ENCODE data around the gene TSEN15.

The TSEN15 gene

DNA sequence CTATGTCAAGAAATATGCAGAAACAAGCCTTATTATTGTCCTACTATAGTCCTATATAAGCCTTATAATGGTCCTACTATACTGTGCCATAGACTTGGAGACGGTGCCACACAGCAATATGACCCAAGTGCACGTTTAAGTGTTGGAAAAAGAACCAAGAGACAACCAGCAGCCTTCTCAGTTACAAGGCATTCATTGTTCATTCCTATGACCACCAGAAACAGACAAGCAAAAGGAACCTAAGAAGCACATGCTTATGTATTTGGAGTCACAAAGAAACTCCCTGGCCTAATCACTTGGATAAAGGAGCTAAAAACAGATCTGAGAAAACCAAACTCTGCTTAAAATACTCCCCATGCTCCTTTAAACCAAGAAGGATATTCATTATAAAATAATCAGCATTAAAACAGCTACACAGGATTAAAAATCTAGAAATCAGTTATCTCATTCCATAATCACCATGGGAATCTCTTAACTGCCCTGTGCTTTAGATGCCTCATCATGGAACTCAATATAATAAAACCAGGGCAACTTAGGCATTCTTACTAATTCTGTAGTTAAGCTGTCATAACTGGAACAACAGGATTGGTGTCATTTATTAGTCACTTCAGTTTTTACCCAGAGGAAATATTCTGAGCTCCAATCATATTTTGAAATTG is 21.0 kb upstream of the TSEN15 start:
- Histone ChIP-seq H3K4me1 (ENCODE audit: control insufficient read depth in 2 of 2, insufficient read depth in 2 of 2, low read length in 2 of 2) (no peaks in the 10 kb centered on the region), H3K27me3 (ENCODE audit: control insufficient read depth in 2 of 2, insufficient read depth in 2 of 2, low read length in 2 of 2) (peaks cover 2 to 8% of the 10 kb centered on the region in 2 donors), H3K36me3 (ENCODE audit: control insufficient read depth in 2 of 2, insufficient read depth in 2 of 2, low read length in 2 of 2) (no peaks in the 10 kb centered on the region), H3K9ac (ENCODE audit: low read depth in 1 of 2, low read length in 2 of 2) (no peak overlapping the region), H3K4me3 (ENCODE audit: low read length in 2 of 2) (no peak overlapping the region), H3K27ac (ENCODE audit: low read depth in 2 of 2, low read length in 2 of 2) (no peak overlapping the region), H3K9me3 (ENCODE audit: control insufficient read depth in 2 of 2, low read length in 2 of 2) (no peaks in the 10 kb centered on the region)

DNA sequence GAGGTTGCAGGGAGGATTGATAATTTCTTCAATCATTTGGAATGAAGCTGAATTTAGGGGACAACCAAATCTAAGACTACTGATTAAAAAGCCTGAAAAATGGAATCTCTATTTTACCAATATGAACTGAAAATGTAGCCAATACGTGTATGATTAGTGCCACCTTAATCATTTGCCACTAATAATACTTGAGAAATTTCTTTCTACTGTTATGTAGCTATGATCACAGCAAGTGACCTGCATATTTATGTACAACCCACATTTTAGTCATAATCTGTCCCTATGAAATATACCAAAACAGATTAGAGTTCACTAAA is 20.5 kb upstream of the TSEN15 start:
- H3K4me1 ChIP-seq (ENCODE audit: control insufficient read depth in 2 of 2, insufficient read depth in 2 of 2, low read length in 2 of 2), result no peaks in the 10 kb centered on the region
- H3K27me3 ChIP-seq (ENCODE audit: control insufficient read depth in 2 of 2, insufficient read depth in 2 of 2, low read length in 2 of 2), result peaks cover 6 to 12% of the 10 kb centered on the region in 2 donors
- H3K36me3 ChIP-seq (ENCODE audit: control insufficient read depth in 2 of 2, insufficient read depth in 2 of 2, low read length in 2 of 2), result no peaks in the 10 kb centered on the region
- H3K27ac ChIP-seq (ENCODE audit: low read depth in 2 of 2, low read length in 2 of 2), result no peak overlapping the region
- H3K9me3 ChIP-seq (ENCODE audit: control insufficient read depth in 2 of 2, low read length in 2 of 2), result no peaks in the 10 kb centered on the region
- no peak overlapping the region for H3K9ac ChIP-seq (ENCODE audit: low read depth in 1 of 2, low read length in 2 of 2)
- H3K4me3 ChIP-seq (ENCODE audit: low read length in 2 of 2), result no peak overlapping the region

GRCh38 chr1:184031409-184032107 is 20.0 kb upstream of the TSEN15 start:
- no peaks in the 10 kb centered on the region for H3K36me3 ChIP-seq (ENCODE audit: control insufficient read depth in 2 of 2, insufficient read depth in 2 of 2, low read length in 2 of 2)
- H3K9ac ChIP-seq (ENCODE audit: low read depth in 1 of 2, low read length in 2 of 2), result no peak overlapping the region
- no peak overlapping the region for H3K27ac ChIP-seq (ENCODE audit: low read depth in 2 of 2, low read length in 2 of 2)
- H3K9me3 ChIP-seq (ENCODE audit: control insufficient read depth in 2 of 2, low read length in 2 of 2), result no peaks in the 10 kb centered on the region
- peaks cover 11 to 17% of the 10 kb centered on the region in 2 donors for H3K27me3 ChIP-seq (ENCODE audit: control insufficient read depth in 2 of 2, insufficient read depth in 2 of 2, low read length in 2 of 2)
- no peak overlapping the region for H3K4me3 ChIP-seq (ENCODE audit: low read length in 2 of 2)
- H3K4me1 ChIP-seq (ENCODE audit: control insufficient read depth in 2 of 2, insufficient read depth in 2 of 2, low read length in 2 of 2), result no peaks in the 10 kb centered on the region

GRCh38 chr1:184032306-184032929 is 19.1 kb upstream of the TSEN15 start:
- H3K27me3 ChIP-seq (ENCODE audit: control insufficient read depth in 2 of 2, insufficient read depth in 2 of 2, low read length in 2 of 2), result peaks cover 13 to 18% of the 10 kb centered on the region in 2 donors
- peaks cover 0 to under 1% of the 10 kb centered on the region in 2 donors for H3K4me1 ChIP-seq (ENCODE audit: control insufficient read depth in 2 of 2, insufficient read depth in 2 of 2, low read length in 2 of 2)
- no peak overlapping the region for H3K27ac ChIP-seq (ENCODE audit: low read depth in 2 of 2, low read length in 2 of 2)
- no peak overlapping the region for H3K4me3 ChIP-seq (ENCODE audit: low read length in 2 of 2)
- no peak overlapping the region for H3K9ac ChIP-seq (ENCODE audit: low read depth in 1 of 2, low read length in 2 of 2)
- no peaks in the 10 kb centered on the region for H3K9me3 ChIP-seq (ENCODE audit: control insufficient read depth in 2 of 2, low read length in 2 of 2)
- H3K36me3 ChIP-seq (ENCODE audit: control insufficient read depth in 2 of 2, insufficient read depth in 2 of 2, low read length in 2 of 2), result no peaks in the 10 kb centered on the region

- Histone ChIP-seq H3K4me3 (ENCODE audit: low read length in 2 of 2) (no peak overlapping the region), H3K4me1 (ENCODE audit: control insufficient read depth in 2 of 2, insufficient read depth in 2 of 2, low read length in 2 of 2) (peaks cover 0 to 3% of the 10 kb centered on the region in 2 donors), H3K27me3 (ENCODE audit: control insufficient read depth in 2 of 2, insufficient read depth in 2 of 2, low read length in 2 of 2) (peaks cover 15 to 23% of the 10 kb centered on the region in 2 donors), H3K27ac (ENCODE audit: low read depth in 2 of 2, low read length in 2 of 2) (no peak overlapping the region), H3K9ac (ENCODE audit: low read depth in 1 of 2, low read length in 2 of 2) (no peak overlapping the region), H3K9me3 (ENCODE audit: control insufficient read depth in 2 of 2, low read length in 2 of 2) (no peaks in the 10 kb centered on the region), H3K36me3 (ENCODE audit: control insufficient read depth in 2 of 2, insufficient read depth in 2 of 2, low read length in 2 of 2) (no peaks in the 10 kb centered on the region)
Measured at GRCh38 chr1:184032930-184033418, 18.6 kb upstream of the TSEN15 start.

GRCh38 chr1:184033711-184034167 is 17.8 kb upstream of the TSEN15 start:
- Histone ChIP-seq H3K9me3 (ENCODE audit: control insufficient read depth in 2 of 2, low read length in 2 of 2) (no peaks in the 10 kb centered on the region), H3K27me3 (ENCODE audit: control insufficient read depth in 2 of 2, insufficient read depth in 2 of 2, low read length in 2 of 2) (peaks cover 18 to 23% of the 10 kb centered on the region in 2 donors), H3K9ac (ENCODE audit: low read depth in 1 of 2, low read length in 2 of 2) (no peak overlapping the region), H3K4me1 (ENCODE audit: control insufficient read depth in 2 of 2, insufficient read depth in 2 of 2, low read length in 2 of 2) (peaks cover 0 to 3% of the 10 kb centered on the region in 2 donors), H3K36me3 (ENCODE audit: control insufficient read depth in 2 of 2, insufficient read depth in 2 of 2, low read length in 2 of 2) (no peaks in the 10 kb centered on the region), H3K4me3 (ENCODE audit: low read length in 2 of 2) (no peak overlapping the region), H3K27ac (ENCODE audit: low read depth in 2 of 2, low read length in 2 of 2) (no peak overlapping the region)

- Histone ChIP-seq H3K9ac (ENCODE audit: low read depth in 1 of 2, low read length in 2 of 2) (no peak overlapping the region), H3K4me1 (ENCODE audit: control insufficient read depth in 2 of 2, insufficient read depth in 2 of 2, low read length in 2 of 2) (peaks cover 0 to 3% of the 10 kb centered on the region in 2 donors), H3K27me3 (ENCODE audit: control insufficient read depth in 2 of 2, insufficient read depth in 2 of 2, low read length in 2 of 2) (peaks cover 23 to 30% of the 10 kb centered on the region in 2 donors), H3K36me3 (ENCODE audit: control insufficient read depth in 2 of 2, insufficient read depth in 2 of 2, low read length in 2 of 2) (no peaks in the 10 kb centered on the region), H3K27ac (ENCODE audit: low read depth in 2 of 2, low read length in 2 of 2) (no peak overlapping the region), H3K9me3 (ENCODE audit: control insufficient read depth in 2 of 2, low read length in 2 of 2) (no peaks in the 10 kb centered on the region), H3K4me3 (ENCODE audit: low read length in 2 of 2) (no peak overlapping the region)
Measured at GRCh38 chr1:184034761-184035379, 16.7 kb upstream of the TSEN15 start.

DNA sequence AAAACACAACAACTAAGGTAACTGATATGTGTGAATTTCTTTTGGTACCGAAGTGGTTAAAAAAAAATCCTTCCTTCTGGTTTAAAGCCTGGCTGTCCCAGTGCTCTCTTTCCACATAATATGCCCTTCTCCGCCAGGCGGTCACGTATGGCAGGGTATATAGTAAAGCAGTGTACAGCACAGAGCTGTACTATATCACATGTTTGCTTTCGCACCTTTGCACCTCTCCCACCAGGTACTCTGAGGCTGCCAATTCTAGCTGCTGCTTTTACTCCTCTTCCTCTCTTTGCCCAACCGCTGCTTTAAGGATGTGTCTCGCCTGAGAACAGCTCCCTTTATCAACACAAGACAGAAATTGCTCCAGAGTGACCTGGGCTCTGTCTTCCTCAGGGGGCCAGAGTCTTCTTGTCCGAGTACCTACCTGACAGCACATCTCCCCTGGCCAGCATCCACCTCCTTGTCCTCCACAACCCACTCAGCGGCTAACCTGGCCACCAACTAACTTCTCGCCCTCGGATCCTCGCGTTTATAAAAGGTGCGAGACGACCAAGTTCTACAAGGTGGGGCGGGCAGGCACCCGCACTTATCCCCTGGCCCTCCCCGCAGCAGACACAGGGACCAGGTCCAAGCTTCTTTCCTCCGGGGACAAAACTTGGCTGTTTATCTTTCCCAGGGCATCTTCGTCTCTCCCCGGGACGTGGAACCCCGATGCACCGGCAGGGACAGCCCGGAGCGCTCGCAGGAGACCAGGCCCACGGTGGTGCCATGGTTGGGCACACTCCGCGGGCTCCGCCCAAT is 15.6 kb upstream of the TSEN15 start:
- H3K9me3 ChIP-seq (ENCODE audit: control insufficient read depth in 2 of 2, low read length in 2 of 2), result no peaks in the 10 kb centered on the region
- peaks cover 23 to 31% of the 10 kb centered on the region in 2 donors for H3K27me3 ChIP-seq (ENCODE audit: control insufficient read depth in 2 of 2, insufficient read depth in 2 of 2, low read length in 2 of 2)
- H3K4me3 ChIP-seq (ENCODE audit: low read length in 2 of 2), result peak overlapping the region; percentile 62 to 76
- H3K9ac ChIP-seq (ENCODE audit: low read depth in 1 of 2, low read length in 2 of 2), result no peak overlapping the region
- H3K27ac ChIP-seq (ENCODE audit: low read depth in 2 of 2, low read length in 2 of 2), result no peak overlapping the region
- no peaks in the 10 kb centered on the region for H3K36me3 ChIP-seq (ENCODE audit: control insufficient read depth in 2 of 2, insufficient read depth in 2 of 2, low read length in 2 of 2)
- H3K4me1 ChIP-seq (ENCODE audit: control insufficient read depth in 2 of 2, insufficient read depth in 2 of 2, low read length in 2 of 2), result peaks cover 0 to 3% of the 10 kb centered on the region in 2 donors

DNA sequence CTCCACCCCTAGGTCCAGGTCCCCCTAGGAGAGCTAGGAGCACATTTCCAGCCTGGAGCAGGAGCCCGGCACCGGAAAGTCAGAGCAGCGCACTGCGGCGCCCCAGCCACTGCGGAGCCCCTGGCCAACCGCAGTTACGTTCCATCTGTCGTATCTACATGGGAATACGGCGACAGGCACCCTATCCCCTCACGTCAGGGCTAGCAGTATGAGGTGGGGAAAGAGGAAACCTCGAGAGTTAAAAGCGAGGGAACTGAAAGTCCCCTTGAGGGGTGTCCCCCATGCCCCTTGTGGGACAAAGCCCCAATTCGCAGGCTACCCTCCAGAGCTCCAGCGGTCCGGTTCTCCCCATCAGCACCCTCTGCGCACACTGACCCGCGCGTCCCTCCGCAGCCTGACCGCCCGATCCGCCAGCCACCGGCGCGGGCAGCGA is 15.0 kb upstream of the TSEN15 start:
- H3K27ac ChIP-seq (ENCODE audit: low read depth in 2 of 2, low read length in 2 of 2), result no peak overlapping the region
- peak overlapping the region in 1 of 2 donors; percentile 47 for H3K9ac ChIP-seq (ENCODE audit: low read depth in 1 of 2, low read length in 2 of 2)

More for the DNA sequence above, 15.0 kb upstream of the TSEN15 start:
- Histone ChIP-seq H3K27me3 (ENCODE audit: control insufficient read depth in 2 of 2, insufficient read depth in 2 of 2, low read length in 2 of 2) (peaks cover 23 to 32% of the 10 kb centered on the region in 2 donors), H3K4me3 (ENCODE audit: low read length in 2 of 2) (peak overlapping the region; percentile 62 to 76), H3K4me1 (ENCODE audit: control insufficient read depth in 2 of 2, insufficient read depth in 2 of 2, low read length in 2 of 2) (peaks cover 0 to 3% of the 10 kb centered on the region in 2 donors), H3K36me3 (ENCODE audit: control insufficient read depth in 2 of 2, insufficient read depth in 2 of 2, low read length in 2 of 2) (no peaks in the 10 kb centered on the region), H3K9me3 (ENCODE audit: control insufficient read depth in 2 of 2, low read length in 2 of 2) (no peaks in the 10 kb centered on the region)

Measured in mucosa of rectum (tissue), 2 donors.